ENCODE measurements around the gene CAPS2.

The CAPS2 gene

DNA sequence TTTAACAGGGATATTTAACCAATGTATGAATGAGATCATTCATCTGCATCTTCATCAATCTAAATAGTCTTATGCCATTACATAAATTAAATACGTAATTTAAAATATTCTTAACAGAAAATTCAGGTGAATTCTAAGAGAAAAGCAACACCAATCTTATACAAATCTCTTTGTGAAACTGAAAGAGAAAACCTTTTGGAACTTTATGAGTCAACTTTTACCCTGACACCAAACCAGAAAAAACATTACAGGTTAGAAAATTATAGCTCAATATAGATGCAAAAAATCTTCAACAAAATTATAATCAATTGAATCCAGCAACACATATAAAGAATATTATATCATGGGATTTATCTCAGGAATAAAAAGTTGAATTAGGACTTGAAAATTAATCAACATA lies 7.8 kb upstream of the CAPS2 start:
- no peak overlapping the region for H3K4me3 ChIP-seq (ENCODE audit: low read depth, low read length)
- TF ChIP-seq, protein P1, sequence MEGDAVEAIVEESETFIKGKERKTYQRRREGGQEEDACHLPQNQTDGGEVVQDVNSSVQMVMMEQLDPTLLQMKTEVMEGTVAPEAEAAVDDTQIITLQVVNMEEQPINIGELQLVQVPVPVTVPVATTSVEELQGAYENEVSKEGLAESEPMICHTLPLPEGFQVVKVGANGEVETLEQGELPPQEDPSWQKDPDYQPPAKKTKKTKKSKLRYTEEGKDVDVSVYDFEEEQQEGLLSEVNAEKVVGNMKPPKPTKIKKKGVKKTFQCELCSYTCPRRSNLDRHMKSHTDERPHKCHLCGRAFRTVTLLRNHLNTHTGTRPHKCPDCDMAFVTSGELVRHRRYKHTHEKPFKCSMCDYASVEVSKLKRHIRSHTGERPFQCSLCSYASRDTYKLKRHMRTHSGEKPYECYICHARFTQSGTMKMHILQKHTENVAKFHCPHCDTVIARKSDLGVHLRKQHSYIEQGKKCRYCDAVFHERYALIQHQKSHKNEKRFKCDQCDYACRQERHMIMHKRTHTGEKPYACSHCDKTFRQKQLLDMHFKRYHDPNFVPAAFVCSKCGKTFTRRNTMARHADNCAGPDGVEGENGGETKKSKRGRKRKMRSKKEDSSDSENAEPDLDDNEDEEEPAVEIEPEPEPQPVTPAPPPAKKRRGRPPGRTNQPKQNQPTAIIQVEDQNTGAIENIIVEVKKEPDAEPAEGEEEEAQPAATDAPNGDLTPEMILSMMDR (IDR thresholded peaks at IDR 0.05; ENCODE audit: low read depth, low read length): no peak
- no peak for DNase-seq (ENCODE audit: low read depth, low spot score)
- in situ Hi-C loops (cut with HindIII; ENCODE audit: low sequenced_read_pairs): no loop called here

DNA sequence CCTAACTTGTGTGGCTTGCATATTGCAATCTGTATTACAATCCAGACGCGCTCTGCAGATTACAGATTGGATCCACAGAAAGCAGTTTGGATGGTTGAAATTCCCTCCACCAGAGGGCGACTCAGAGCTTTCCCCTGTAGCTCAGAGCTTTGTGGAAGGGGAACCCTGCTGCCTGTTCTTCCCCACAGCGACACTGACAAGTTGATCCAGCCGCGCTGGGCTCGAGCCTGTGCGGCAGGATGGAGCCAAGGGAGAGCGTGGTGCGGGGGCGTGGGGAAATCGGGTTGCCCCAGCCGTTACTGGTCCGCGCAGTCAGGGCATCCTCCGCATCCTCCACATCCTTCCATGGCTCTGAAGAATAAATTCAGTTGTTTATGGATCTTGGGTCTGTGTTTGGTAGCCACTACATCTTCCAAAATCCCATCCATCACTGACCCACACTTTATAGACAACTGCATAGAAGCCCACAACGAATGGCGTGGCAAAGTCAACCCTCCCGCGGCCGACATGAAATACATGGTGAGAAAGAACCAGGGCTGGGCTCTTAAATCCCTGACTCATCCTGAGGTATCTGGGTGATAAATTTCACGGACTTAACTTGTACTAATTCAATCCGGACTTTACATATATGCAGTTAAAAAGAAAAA lies 4.4 kb upstream of the CAPS2 start, which contains the start of gene GLIPR1L1:
GLIPR1L1 (plus strand) TSS at position 287 of the 647 bp plus-strand sequence; CDS start at position 346, 59 bp downstream.
- TF ChIP-seq, protein P1 (IDR thresholded peaks at IDR 0.05; ENCODE audit: low read depth, low read length): peak; percentile 82
- H3K4me3 ChIP-seq (ENCODE audit: low read depth, low read length): peak within 1 kb of the TSS; percentile 59
- peak; percentile 91 for DNase-seq (ENCODE audit: low read depth, low spot score)
- in situ Hi-C loops (cut with HindIII; ENCODE audit: low sequenced_read_pairs): no loop called here

DNA sequence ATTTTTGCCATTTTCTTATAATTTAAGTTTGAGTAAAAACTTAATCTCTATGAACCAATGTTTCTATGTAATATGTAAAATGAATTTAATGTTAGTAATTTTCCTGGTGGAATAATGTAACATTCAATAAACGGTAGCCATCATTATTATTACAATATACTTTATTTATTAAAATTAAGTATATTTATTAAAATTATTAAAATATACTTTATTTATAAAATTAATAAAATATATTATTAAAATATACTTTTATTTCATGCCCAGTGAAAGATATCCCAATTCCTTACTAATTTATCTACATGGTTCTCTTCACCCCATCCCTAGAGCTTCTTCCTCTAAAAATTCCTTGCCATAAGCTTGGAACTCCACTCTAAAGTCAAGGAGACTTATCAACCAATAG lies 2.5 kb downstream of the CAPS2 start:
- no peak overlapping the region for H3K4me3 ChIP-seq (ENCODE audit: low read depth, low read length)
- DNase-seq (ENCODE audit: low read depth, low spot score): no peak
- in situ Hi-C loops (cut with HindIII; ENCODE audit: low sequenced_read_pairs): no loop called here
- TF ChIP-seq, protein P1 (IDR thresholded peaks at IDR 0.05; ENCODE audit: low read depth, low read length): no peak

DNA sequence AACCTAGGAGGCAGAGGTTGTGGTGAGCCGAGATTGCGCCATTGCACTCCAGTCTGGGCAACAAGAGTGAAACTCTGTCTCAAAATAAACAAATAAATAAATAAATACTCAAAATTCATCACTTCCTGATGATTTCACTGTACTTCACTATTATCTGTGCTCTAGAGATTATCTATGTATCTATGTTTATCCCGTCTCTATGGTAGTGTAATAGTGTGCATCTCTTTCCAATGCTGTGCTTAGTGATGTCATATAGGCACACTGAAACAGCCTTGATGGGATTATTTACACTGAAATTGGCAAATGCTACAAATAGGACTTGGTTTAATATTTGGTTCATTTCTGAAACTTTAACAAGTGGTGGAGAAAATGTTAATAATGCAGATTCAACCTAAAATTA lies 6.5 kb downstream of the CAPS2 start:
- TF ChIP-seq, protein P1 (IDR thresholded peaks at IDR 0.05; ENCODE audit: low read depth, low read length): no peak
- in situ Hi-C loops (cut with HindIII; ENCODE audit: low sequenced_read_pairs): no loop called here
- H3K4me3 ChIP-seq (ENCODE audit: low read depth, low read length): no peak overlapping the region
- no peak for DNase-seq (ENCODE audit: low read depth, low spot score)

DNA sequence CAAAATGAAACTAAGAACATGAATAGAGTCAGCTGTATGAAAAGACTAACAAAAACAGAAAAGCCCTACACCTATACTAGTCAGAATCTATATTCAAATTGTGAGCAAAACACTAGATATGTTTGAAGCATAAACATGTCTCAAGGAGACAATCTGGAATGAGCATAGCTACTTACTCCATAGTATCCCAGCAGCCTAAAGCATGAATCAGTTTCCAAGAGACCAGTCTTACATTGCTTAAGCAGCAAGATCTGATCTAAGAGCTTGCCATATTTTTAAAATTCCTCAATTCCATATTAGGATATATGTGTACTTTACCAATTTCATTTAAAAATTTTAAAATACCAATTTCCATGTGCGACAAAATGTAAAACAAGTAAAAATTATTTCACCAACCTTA lies 7.7 kb downstream of the CAPS2 start:
- TF ChIP-seq, protein P1 (IDR thresholded peaks at IDR 0.05; ENCODE audit: low read depth, low read length): no peak
- DNase-seq (ENCODE audit: low read depth, low spot score): peak; percentile 25
- in situ Hi-C loops (cut with HindIII; ENCODE audit: low sequenced_read_pairs): no loop called here
- H3K4me3 ChIP-seq (ENCODE audit: low read depth, low read length): no peak overlapping the region

DNA sequence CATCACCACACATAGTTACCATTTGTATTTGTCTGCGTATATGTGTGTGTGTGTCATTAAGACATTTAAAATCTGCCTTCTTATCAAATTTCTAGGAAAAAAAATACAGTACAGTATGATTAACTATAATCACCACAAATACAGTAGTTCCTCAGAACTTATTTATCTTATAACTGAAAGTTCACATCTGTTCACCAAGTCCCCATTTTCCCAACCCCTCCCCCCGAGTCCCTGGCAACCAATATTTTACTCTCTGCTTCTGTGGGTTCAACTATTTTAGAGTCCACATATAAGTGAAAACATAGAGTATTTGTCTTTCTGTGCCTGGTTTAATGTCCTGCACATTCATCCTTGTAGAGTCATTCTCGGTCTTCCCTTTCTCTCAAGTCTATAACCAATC lies 12.3 kb downstream of the CAPS2 start:
- no peak overlapping the region for H3K4me3 ChIP-seq (ENCODE audit: low read depth, low read length)
- in situ Hi-C loops (cut with HindIII; ENCODE audit: low sequenced_read_pairs): no loop called here
- TF ChIP-seq, protein P1 (IDR thresholded peaks at IDR 0.05; ENCODE audit: low read depth, low read length): no peak
- no peak for DNase-seq (ENCODE audit: low read depth, low spot score)

Measured in astrocyte of the spinal cord (primary cell).